GM23338 (cell line): ENCODE data around the gene SERPINA9. TPM values are rescaled to one million over a fixed set of nuclear protein-coding genes. Genes with fewer than 3 reads are reported as not detected.

Experiments
- ATAC-seq: fragments of 200-7000 bp; cut with Tn5 transposase; 3 replicates; pipeline ENCODE4 v1.9.1; 2020
- DNase-seq: peaks from one replicate; pipeline ENCODE4 v3.0.0-alpha.2; 2015; ENCODE audit warnings: low spot score
- H2AFZ ChIP-seq: fragments of 200-600 bp; sonication (generic); 2 replicates; pipeline ENCODE4 v1.8.0; 2016; ENCODE audit warnings: antibody characterized with exemption, mild to moderate bottlenecking, moderate library complexity
- H3F3A ChIP-seq: fragments of 200-600 bp; sonication (generic); replicated peaks from 2 replicates; pipeline ENCODE4 v1.8.0; 2017; ENCODE audit warnings: antibody characterized with exemption, mixed run types, low read depth
- H3K27ac ChIP-seq: fragments of 200-600 bp; sonication (generic); 2 replicates; pipeline ENCODE4 v1.6.1; 2016; ENCODE audit warnings: low read depth
- H3K27me3 ChIP-seq: fragments of 200-600 bp; sonication (generic); 2 replicates; pipeline ENCODE4 v1.8.0; 2016; ENCODE audit warnings: mild to moderate bottlenecking, mixed run types, moderate library complexity; ENCODE audit not compliant: insufficient read depth
- H3K36me3 ChIP-seq: fragments of 200-600 bp; sonication (generic); 2 replicates; pipeline ENCODE4 v1.8.0; 2016; ENCODE audit warnings: mild to moderate bottlenecking; ENCODE audit not compliant: insufficient read depth
- H3K4me1 ChIP-seq: fragments of 200-600 bp; sonication (generic); 2 replicates; pipeline ENCODE4 v1.8.0; 2016; ENCODE audit warnings: mild to moderate bottlenecking, moderate library complexity; ENCODE audit not compliant: insufficient read depth
- H3K4me2 ChIP-seq: fragments of 200-600 bp; sonication (generic); 2 replicates; pipeline ENCODE4 v1.7.1; 2017; ENCODE audit warnings: mixed run types
- H3K4me3 ChIP-seq: fragments of 200-600 bp; sonication (generic); 2 replicates; pipeline ENCODE4 v1.6.1; 2016; ENCODE audit warnings: mixed run types
- H3K79me2 ChIP-seq: fragments of 200-600 bp; sonication (generic); replicated peaks from 2 replicates; pipeline ENCODE4 v1.8.0; 2017; ENCODE audit warnings: mild to moderate bottlenecking; ENCODE audit not compliant: insufficient read depth
- H3K9me2 ChIP-seq: fragments of 200-600 bp; sonication (generic); 2 replicates; pipeline ENCODE4 v1.8.0; 2017; ENCODE audit not compliant: insufficient read depth
- H4K20me1 ChIP-seq: fragments of 200-600 bp; sonication (generic); replicated peaks from 2 replicates; pipeline ENCODE4 v1.8.0; 2017; ENCODE audit warnings: mild to moderate bottlenecking; ENCODE audit not compliant: insufficient read depth
- H3K27ac Mint-ChIP-seq: 2 replicates; pipeline ENCODE4 v1.8.0; 2020; ENCODE audit warnings: inconsistent platforms, mild to moderate bottlenecking, moderate library complexity, mixed read lengths
- H3K27me3 Mint-ChIP-seq: 3 replicates; pipeline ENCODE4 v1.8.0; 2022; ENCODE audit warnings: low read depth, mild to moderate bottlenecking, moderate library complexity, mixed read lengths, inconsistent platforms; ENCODE audit not compliant: insufficient read depth, poor library complexity
- H3K36me3 Mint-ChIP-seq: 3 replicates; pipeline ENCODE4 v1.8.0; 2021; ENCODE audit warnings: low read depth, mild to moderate bottlenecking, inconsistent platforms, moderate library complexity, mixed read lengths
- H3K4me1 Mint-ChIP-seq: 3 replicates; pipeline ENCODE4 v1.8.0; 2020; ENCODE audit warnings: mild to moderate bottlenecking, inconsistent platforms, mixed read lengths
- H3K4me3 Mint-ChIP-seq: 3 replicates; pipeline ENCODE4 v1.8.0; 2021; ENCODE audit warnings: moderate library complexity, mild to moderate bottlenecking, inconsistent platforms, mixed read lengths
- H3K9me3 Mint-ChIP-seq: 3 replicates; pipeline ENCODE4 v1.8.0; 2020; ENCODE audit warnings: moderate library complexity, mild to moderate bottlenecking, inconsistent platforms, mixed read lengths
- CREB1 ChIP-seq: fragments of 250-450 bp; sonication (Bioruptor Pico); IDR thresholded peaks from 2 replicates; pipeline ENCODE4 v1.5.0; 2020; ENCODE audit warnings: low read depth, mild to moderate bottlenecking, moderate library complexity
- EZH2 ChIP-seq: fragments of 200-600 bp; sonication (generic); IDR thresholded peaks from one replicate; pipeline ENCODE4 v1.8.0; 2017; ENCODE audit warnings: antibody characterized with exemption, mild to moderate bottlenecking, low read depth; ENCODE audit not compliant: unreplicated experiment
- EZH2phosphoT487 ChIP-seq: fragments of 200-600 bp; sonication (generic); IDR thresholded peaks from one replicate; pipeline ENCODE4 v1.8.1; 2018; ENCODE audit warnings: antibody characterized with exemption; ENCODE audit not compliant: unreplicated experiment
- JUNB ChIP-seq: IDR thresholded peaks from one replicate; pipeline ENCODE4 v1.6.1; 2016; ENCODE audit warnings: antibody characterized with exemption; ENCODE audit not compliant: unreplicated experiment
- NANOG ChIP-seq: IDR thresholded peaks from 2 replicates; pipeline ENCODE4 v1.6.1; 2016; ENCODE audit warnings: antibody characterized with exemption, borderline replicate concordance
- POLR2AphosphoS5 ChIP-seq: IDR thresholded peaks from 2 replicates; pipeline ENCODE4 v1.6.1; 2016; ENCODE audit warnings: antibody characterized with exemption, low read depth
- STAT1 ChIP-seq: IDR thresholded peaks from one replicate; pipeline ENCODE4 v1.6.1; 2016; ENCODE audit warnings: antibody characterized with exemption; ENCODE audit not compliant: unreplicated experiment
- ZNF114 ChIP-seq: fragments of 250-450 bp; sonication (Bioruptor Pico); IDR thresholded peaks from 2 replicates; pipeline ENCODE4 v1.5.0; 2020; ENCODE audit warnings: mild to moderate bottlenecking, moderate library complexity
- ZNF331 ChIP-seq: fragments of 250-450 bp; sonication (Bioruptor Pico); IDR thresholded peaks from 2 replicates; pipeline ENCODE4 v1.5.0; 2020; ENCODE audit warnings: low read depth, mild to moderate bottlenecking, moderate library complexity
- polyA plus RNA-seq: library from polyadenylated mRNA; unstranded; fragments of >200 nt; fragmentation: Nextera tagmentation; extraction: Ambion mirVana; gene quantifications from 2 replicates; pipeline ENCODE4 v1.2.1, GENCODE V29; 2016
- total RNA-seq: library from RNA; depleted of rRNA; stranded (reverse); fragments of >200 nt; shearing (Covaris generic); gene quantifications from 2 replicates; pipeline ENCODE4 v1.2.3, GENCODE V29; 2014
- TF ChIP-seq, protein P1 (sequence below): IDR thresholded peaks from one replicate; pipeline ENCODE4 v1.6.1; 2018; ENCODE audit warnings: antibody characterized with exemption; ENCODE audit not compliant: unreplicated experiment
- TF ChIP-seq, protein P2 (sequence below), 2 experiments: fragments of 200-600 bp in 1 of 2; sonication (generic) in 1 of 2; conservative IDR thresholded peaks; 2 replicates each; pipeline versions ENCODE4 v1.5.1 to v1.6.1; 2016 to 2017; ENCODE audit warnings: antibody characterized with exemption in 2 of 2, low read depth in 2 of 2, mild to moderate bottlenecking in 2 of 2, moderate library complexity in 1 of 2

SERPINA9 gene
- total and polyA plus RNA-seq, 2 experiments from 2014 or later, result not detected

DNA sequence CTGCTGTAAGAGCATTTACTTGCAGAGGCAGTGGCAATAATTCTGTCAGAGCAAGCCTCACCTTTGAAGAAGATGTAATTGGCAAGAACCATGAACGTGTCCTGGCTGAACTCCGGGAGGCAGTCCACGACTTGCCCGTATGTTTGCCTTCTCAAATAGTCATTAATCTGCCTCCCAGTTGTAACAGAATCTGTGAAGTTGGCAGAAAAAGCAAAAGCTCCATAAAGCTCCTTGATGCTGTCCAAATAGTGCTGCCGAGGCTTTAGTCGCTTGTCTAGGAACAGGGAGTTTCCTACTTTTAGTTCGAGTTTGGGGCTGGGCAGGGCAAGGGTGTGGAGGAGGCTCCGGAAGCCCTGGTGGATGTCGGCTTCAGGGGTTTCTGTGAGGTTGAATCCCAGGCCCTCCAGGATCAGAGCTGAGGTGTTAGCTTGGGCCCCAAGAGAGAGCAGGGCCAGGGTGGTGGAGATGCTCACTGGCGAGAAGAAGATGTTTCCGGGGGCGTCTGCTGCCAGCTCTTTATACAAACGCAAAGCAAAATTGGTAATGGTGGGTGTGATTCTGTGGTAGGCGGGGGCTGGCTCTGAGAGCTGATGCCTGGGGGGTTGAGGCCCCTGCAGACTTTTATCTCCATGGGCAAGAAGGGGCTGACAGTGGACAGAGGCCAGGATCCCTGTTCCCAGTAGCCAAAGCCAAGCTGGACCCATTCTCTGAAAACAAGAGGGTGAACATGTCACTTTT lies 27.8 kb downstream of the SERPINA9 start (continued):
- TF ChIP-seq, protein P1, sequence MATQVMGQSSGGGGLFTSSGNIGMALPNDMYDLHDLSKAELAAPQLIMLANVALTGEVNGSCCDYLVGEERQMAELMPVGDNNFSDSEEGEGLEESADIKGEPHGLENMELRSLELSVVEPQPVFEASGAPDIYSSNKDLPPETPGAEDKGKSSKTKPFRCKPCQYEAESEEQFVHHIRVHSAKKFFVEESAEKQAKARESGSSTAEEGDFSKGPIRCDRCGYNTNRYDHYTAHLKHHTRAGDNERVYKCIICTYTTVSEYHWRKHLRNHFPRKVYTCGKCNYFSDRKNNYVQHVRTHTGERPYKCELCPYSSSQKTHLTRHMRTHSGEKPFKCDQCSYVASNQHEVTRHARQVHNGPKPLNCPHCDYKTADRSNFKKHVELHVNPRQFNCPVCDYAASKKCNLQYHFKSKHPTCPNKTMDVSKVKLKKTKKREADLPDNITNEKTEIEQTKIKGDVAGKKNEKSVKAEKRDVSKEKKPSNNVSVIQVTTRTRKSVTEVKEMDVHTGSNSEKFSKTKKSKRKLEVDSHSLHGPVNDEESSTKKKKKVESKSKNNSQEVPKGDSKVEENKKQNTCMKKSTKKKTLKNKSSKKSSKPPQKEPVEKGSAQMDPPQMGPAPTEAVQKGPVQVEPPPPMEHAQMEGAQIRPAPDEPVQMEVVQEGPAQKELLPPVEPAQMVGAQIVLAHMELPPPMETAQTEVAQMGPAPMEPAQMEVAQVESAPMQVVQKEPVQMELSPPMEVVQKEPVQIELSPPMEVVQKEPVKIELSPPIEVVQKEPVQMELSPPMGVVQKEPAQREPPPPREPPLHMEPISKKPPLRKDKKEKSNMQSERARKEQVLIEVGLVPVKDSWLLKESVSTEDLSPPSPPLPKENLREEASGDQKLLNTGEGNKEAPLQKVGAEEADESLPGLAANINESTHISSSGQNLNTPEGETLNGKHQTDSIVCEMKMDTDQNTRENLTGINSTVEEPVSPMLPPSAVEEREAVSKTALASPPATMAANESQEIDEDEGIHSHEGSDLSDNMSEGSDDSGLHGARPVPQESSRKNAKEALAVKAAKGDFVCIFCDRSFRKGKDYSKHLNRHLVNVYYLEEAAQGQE, result no peak
- TF ChIP-seq ZNF331 (CRISPR knock-in tag) (no peak), EZH2phosphoT487 (no peak), EZH2 (no peak), POLR2AphosphoS5 (no peak), NANOG (no peak), STAT1 (no peak), ZNF114 (no peak), JUNB (no peak), CREB1 (CRISPR knock-in tag) (no peak)
- TF ChIP-seq, protein P2, sequence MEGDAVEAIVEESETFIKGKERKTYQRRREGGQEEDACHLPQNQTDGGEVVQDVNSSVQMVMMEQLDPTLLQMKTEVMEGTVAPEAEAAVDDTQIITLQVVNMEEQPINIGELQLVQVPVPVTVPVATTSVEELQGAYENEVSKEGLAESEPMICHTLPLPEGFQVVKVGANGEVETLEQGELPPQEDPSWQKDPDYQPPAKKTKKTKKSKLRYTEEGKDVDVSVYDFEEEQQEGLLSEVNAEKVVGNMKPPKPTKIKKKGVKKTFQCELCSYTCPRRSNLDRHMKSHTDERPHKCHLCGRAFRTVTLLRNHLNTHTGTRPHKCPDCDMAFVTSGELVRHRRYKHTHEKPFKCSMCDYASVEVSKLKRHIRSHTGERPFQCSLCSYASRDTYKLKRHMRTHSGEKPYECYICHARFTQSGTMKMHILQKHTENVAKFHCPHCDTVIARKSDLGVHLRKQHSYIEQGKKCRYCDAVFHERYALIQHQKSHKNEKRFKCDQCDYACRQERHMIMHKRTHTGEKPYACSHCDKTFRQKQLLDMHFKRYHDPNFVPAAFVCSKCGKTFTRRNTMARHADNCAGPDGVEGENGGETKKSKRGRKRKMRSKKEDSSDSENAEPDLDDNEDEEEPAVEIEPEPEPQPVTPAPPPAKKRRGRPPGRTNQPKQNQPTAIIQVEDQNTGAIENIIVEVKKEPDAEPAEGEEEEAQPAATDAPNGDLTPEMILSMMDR (conservative IDR thresholded peaks at IDR 0.05; ENCODE audit: low read depth in 2 of 2), result no peak

DNA sequence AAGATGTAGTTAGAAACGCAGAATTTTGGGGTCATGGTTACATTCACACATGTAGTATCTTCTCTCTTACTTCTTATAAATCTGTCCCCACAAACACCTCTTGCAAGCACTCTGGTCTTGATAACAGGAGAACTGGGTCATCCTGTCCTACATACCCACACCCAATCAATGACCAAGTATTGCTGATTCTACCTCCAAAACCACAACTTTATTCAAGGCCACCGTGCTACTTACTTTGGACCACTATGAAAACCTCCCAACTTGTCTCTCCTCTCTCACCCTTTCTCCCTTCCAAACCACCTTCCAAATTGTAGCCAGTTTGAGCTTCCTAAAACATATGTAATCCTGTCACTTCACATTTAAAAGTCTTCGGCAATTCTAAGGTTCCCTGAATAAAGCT lies 28.8 kb downstream of the SERPINA9 start:
- H3K79me2 ChIP-seq, result no peaks in the 10 kb centered on the region
- Mint-ChIP-seq H3K4me3 (no peak overlapping the region), H3K4me1 (peaks cover 26% of the 10 kb centered on the region), H3K9me3 (no peaks in the 10 kb centered on the region), H3K36me3 (no peaks in the 10 kb centered on the region), H3K27me3 (peaks cover 7% of the 10 kb centered on the region), H3K27ac (no peak overlapping the region)
- no peak overlapping the region for H3K27ac ChIP-seq
- H3K36me3 ChIP-seq, result no peaks in the 10 kb centered on the region; the same call in 1 of the 2 replicates
- H3K4me1 ChIP-seq, result peaks cover 23% of the 10 kb centered on the region
- no peaks in the 10 kb centered on the region for H3K27me3 ChIP-seq
- no peak for ATAC-seq
- H3K9me2 ChIP-seq, result peaks cover 34% of the 10 kb centered on the region
- 0 out of 2 replicates have a peak, but pooled peaks cover 5% of the 10 kb centered on the region for H3F3A ChIP-seq
- no peak for TF ChIP-seq ZNF114
- TF ChIP-seq, protein P1, result no peak
- H3K4me2 ChIP-seq, result no peak overlapping the region
- no peak for DNase-seq
- H2AFZ ChIP-seq, result no peak overlapping the region
- no peaks in the 10 kb centered on the region for H4K20me1 ChIP-seq
- no peak overlapping the region for H3K4me3 ChIP-seq
